GM23248 (cell line): ENCODE data around the gene NPTX2.

ENCODE experiments used
- EZH2 ChIP-seq: fragments of 200-600 bp; sonication (generic); IDR thresholded peaks from 2 replicates; pipeline ENCODE4 v1.6.1; 2018; ENCODE audit warnings: antibody characterized with exemption, mild to moderate bottlenecking; ENCODE audit not compliant: insufficient read depth, poor library complexity, severe bottlenecking
- EZH2phosphoT487 ChIP-seq: fragments of 200-600 bp; sonication (generic); IDR thresholded peaks from 2 replicates; pipeline ENCODE4 v1.6.1; 2018; ENCODE audit warnings: antibody characterized with exemption, moderate library complexity, mild to moderate bottlenecking, low read depth; ENCODE audit not compliant: insufficient read depth

GRCh38 chr7:98626460-98627412 is 9.7 kb downstream of the NPTX2 start:
- TF ChIP-seq EZH2, result no peak
- no peak for TF ChIP-seq EZH2phosphoT487
